GOT3 (cell line): ENCODE data around the gene LAGE3.
A peak's percentile ranks its signal among the peaks of the same experiment; 100 is the strongest.

Experiments
- DNase-seq: peaks from one replicate; lab custom pipeline; 2025; ENCODE audit warnings: mixed read lengths; lab: John Stamatoyannopoulos, UW

The LAGE3 gene

DNA sequence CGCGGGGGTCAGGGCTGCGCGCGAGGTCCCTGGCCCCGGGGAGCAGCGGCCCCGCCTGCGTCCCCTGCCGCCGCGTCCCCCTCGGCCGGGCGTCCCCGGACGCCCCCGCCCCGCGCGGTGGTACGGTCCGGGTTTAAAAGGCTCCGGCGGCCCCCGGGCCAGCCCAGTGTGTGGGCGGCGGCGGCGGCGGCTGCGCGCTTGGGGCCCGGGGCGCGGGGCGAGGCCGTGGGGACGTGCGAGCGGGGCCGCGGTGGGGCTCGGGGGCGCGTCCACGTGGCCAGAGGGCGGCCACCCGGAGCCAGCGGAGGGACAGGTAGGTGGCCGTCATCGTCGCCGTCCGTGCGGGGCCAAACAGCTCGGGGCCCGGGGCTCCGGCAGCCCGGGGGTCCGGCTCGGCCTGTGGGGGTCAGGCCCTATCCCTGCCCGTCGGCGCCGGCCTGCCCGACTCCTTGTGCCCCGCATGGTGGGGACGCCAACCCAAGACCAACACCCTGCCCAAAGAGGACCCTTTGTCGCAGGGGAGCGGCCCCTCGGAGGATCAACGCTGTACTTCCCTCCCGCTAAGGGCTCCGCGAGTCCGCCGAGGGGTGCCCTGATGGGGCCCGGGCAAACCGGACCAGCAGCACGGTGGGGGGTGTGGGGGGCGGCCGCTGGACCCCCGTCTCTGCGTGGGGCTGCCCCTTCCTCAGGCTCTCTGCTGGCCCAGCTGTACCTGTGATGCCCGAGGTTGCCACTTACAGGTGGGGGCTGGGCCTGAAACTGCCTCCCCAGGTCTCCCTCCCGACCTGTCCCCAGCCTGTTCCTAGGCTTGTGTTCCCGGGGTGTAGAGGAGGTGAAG lies 20.7 kb downstream of the LAGE3 start, which contains the start of gene PLXNA3:
PLXNA3 (plus strand) TSS at position 166 of the 838 bp plus-strand sequence. CDS start 1,903 bp downstream, outside the sequence.
- DNase-seq, result no peak

DNA sequence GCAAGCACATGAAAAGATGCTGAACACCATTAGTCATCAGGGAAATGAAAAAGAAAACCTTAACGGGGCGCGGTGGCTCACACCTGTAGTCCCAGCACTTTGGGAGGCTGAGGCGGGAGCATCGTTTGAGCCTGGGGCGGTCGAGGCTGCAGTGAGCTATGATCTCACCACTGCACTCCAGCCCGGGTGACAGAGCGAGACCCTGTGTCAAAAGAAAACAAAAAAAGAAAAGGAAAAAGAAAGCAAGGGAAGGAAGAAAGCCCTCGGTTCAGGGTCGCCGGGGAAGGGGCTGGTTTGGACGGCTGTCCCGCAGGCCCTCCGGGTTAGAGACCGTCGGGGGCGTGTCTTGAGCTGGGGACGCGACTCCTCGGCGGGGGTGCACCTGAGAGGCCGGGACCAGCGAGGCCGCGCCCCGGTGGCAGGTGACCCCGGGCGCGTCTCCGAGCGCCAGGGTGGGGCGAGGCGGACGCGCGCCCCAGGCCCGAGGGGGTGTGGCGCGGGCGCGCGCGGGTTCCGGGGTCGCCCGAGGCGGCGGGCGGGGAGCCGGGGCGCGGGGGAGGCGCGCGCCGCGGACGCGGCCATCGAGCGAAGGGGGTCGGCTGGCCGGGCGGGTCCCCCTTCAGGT lies 21.5 kb downstream of the LAGE3 start:
- no peak for DNase-seq

DNA sequence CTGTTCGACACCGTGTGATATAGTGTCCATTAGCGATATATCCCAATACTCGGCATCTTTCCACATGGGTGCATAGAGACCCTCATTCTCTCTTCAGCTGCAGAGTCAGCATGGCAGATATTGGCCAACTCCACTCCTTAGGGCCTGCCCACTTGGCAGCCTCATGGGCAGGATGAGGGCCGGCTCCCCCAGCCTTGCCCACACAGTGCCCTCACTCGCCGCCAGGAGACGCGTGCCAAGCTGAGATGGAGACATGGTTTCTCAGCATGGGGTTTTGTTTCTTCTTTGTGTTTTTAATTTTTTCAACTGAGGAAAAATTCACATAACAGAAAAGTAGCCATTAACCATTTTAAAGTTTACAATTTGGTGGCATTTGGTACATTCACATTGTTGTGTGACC lies 26.3 kb downstream of the LAGE3 start:
- DNase-seq, result no peak

DNA sequence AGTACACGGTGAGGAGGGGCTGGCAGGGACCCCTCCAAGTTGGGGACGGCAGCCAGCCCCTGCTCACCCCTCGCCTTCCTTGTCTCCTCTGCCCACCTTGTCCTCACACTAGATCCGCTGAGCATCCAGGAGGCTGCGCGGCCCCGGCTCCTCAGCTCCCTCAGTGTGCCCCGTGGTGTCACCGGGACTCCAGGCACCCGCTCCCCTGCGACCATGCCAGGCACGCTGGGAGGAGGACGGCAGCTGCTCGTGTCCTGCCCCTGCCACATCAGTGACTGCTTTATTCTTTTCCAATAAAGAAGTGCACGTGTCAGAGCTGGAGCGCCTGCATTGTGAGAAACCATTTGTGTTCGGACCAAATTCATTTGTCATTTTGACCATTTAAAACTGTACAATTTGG lies 28.8 kb downstream of the LAGE3 start:
- DNase-seq, result no peak

DNA sequence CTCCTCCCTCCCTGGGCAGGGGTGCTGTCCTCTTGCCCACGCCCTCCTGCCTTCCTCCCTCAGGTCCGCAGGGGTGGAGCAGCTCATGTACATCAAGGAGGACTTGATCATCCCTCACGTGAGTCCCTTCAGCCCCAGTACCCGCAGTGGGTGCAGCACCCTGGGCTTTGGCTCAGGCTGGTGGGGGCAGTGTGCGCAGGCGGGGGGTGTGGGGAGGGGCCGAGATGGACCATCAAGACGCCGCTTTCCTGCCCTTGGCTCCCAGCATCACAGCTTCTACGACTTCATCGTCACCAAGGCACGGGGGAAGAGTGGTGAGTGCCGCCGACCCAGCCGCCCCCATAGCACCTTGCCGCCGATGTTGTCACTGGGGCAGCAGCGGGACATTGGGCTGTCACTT lies 29.5 kb downstream of the LAGE3 start:
- no peak for DNase-seq

DNA sequence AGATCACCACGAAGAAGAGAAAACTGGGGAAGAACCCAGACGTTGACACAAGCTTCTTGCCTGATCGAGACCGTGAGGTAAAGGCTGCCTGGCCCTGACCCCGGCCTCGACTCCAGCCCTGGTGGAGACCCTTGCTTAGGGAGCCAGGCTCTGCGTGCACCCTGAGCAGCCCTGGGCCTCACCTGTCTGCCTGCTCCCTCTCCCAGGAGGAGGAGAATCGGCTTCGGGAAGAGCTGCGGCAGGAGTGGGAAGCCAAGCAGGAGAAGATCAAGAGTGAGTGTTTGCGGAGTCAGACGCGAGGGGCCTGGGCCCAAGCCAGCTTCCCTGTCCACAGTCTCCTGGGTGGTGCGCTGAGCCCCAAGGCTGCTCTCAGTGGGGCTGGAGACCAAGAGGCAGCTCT lies 30.6 kb downstream of the LAGE3 start:
- DNase-seq, result no peak

DNA sequence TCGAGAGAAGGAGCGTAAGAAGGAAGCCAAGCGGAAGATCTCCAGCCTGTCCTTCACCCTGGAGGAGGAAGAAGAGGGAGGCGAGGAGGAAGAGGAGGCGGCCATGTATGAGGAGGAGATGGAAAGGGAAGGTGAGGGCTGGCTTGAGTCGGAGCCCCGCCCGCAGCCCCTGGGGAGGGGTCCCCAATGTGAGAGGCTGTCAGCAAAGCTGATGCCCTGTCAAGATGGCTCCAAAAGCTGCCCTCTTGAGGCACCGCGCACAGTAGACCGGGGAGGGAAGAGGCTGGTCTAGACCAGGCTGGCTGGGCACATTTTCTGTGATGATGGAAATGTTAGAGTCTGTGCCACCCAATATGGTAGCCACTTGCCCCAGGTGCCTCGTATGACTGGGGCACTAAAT lies 32.7 kb downstream of the LAGE3 start:
- no peak for DNase-seq

DNA sequence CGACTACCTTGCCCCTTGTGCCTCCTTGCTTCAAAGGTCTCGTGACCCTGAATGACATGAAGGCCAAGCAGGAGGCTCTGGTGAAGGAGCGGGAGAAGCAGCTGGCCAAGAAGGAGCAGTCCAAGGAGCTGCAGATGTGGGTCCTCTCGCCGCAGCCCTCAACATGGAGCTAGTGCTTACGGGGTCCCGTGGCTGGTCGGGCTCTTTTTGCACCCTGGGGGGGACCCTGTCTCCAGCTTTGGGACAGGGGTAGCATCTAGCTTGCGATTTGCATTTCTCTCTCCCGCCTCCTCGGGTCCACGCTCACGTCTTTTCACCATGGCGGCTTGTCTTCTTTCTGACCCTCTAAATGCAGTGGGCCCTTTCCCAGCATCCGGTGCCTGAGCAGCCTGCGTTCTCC lies 33.3 kb downstream of the LAGE3 start:
- DNase-seq, result no peak

DNA sequence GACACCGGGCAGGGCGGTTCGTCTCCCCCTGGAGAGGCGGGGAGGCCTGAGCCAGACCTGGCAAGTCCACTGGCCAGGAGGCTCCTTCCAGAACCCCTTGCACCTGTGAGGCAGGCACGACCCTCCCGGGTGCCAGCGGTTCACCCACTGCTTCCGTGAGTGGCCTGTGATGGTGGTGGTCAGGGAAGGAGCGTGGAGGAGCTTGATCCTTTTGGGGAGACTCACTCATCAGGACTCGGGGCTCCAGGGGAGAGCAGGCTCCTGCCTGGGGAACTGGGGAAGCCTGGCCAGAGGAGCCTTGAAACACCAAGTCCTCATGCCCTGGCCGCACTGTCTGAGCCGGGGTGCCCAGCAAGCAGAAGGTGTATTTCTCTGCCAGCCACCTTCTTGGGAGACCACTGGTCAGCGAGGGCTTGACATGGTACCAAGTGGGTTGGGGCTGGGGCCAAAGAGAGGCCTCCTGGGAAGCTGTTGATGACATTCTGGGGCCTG lies 34.3 kb downstream of the LAGE3 start:
- no peak for DNase-seq

DNA sequence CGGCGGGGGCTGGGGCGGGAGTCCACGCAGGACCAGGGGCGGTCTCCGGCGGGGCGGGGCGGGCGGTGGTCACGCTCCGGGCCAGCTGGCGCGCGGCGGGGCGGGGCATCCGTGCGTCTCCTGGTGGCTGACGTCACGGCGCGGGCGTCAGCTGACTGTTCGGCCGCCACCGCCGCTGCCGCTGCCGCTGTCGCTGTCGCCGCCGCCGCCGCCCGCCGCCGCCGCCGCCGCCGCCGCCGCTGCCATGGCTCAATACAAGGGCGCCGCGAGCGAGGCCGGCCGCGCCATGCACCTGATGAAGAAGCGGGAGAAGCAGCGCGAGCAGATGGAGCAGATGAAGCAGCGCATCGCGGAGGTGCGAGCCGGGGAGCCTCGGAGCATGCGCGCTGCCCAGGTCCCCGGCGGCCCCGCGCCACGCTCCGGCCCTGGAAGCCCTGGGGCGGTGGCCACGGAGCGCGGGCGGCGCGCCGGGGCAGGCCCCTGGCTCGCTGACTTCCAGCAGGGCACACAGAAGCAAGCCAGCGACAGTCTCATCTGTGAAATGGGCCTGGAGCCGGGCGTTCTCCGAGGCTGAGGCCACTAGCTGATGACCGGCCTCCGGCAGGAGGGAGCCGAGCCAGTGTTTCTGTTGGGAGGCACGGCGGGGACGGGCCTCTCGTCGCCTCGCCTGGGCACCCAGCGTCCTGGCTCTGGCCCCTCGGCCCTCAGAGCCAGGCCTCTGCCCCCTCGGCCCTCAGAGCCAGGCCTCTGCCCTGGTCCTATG lies 34.9 kb downstream of the LAGE3 start, which contains the start of gene FAM50A:
FAM50A (plus strand) TSS at position 150 of the 763 bp plus-strand sequence; CDS start at position 245, 95 bp downstream.
- DNase-seq, result peak; percentile 33

DNA sequence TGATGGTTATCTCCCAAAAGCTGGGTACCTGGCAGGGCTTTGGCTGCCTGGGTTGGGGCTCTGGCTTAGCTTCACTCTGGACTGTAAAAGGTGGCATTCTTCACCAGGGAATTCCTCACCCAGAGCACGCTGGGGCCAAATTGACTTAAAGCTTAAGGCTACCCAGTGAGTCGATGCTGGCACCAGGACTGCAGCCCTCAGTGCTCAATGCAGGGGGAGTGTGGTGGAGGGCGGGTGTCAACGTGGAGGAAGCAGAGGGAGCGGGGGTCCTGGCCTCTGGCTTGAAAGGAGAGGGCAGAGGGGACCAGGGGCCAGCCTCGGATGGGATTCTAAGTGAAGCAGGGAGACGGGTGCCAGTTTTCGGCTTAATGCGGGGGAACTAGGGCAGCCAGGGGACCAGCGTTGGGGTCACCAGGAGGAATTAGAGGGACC lies 35.6 kb downstream of the LAGE3 start:
- DNase-seq, result no peak

DNA sequence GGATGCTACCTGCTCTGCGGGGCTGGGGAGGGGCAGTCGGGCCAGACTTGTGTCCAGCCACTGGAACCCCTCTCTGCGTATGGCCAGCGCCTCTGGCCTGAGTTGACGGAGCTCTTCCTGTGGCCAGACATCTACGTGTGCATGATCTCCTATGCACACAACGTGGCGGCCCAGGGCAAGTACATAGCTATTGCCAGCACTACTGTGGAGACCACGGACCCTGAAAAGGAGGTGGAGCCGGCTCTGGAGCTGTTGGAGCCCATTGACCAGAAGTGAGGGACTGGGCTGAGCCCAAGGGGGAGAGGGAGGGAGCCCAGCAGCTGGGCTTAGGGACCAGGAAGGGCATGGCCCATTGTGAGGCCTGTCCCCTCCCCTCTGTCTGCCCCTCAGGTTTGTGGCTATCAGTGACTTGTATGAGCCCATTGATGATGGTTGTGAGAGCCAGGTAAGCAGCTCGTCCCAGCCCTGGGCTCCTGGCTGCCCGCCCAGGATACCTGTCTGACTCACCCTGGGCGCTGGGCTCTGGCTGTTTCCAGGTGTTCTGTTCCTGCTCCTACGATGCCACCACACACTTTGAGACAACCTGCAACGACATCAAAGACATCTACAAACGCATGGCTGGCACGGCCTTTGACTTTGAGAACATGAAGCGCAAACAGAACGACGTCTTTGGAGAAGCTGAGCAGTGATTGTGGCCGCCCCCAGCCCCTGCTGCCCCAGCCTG lies 36.9 kb downstream of the LAGE3 start:
- no peak for DNase-seq

DNA sequence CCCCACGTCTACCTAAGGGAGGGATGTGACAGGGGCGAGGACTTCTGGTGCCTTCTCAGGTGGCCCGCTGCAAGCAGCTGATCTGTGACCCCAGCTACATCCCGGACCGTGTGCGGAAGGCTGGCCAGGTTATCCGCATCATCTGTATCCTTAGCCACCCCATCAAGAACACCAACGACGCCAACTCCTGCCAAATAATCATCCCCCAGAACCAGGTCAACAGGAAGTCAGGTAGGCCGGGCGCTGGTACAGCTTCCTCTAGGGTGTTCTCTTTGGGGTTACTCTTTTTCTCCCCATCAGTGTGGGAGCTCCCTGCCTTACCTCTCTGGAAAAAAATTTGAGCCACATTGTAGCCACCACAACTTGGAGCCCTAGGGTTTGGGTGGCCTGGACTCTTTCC lies 37.5 kb downstream of the LAGE3 start:
- no peak for DNase-seq

DNA sequence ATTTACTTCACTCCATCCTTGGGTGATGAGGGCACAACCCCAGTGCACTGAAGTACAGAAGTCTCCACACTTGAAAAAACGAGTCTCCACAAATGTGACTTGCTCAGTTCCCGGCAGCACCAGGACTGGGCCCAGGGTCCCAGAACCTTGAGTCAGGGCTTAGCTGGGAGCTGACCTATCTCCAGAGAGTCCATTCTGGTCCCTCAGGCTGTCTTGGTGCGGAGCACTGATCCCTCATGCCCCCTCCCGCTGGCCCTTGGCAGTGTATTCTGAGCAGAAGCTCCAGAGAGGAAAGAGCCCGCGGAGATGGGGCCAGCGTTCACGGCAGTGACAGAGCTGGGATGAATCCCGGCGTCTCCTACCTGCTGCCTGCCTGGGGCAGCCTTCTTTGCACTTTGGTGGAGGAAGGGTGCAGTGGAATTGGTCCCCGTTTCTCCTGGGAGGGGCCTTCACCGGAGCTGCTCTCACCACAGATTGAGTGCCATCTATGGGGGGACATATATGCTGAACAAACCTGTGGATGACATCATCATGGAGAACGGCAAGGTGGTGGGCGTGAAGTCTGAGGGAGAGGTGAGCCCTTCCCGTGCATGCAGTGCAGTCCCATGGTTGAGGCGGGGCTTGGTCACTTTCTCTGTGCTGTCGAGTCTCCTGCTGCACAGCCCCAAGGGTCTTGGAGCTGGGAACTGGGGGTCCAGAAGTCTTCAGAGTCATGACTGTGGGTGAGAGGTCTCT lies 38.3 kb downstream of the LAGE3 start:
- no peak for DNase-seq

DNA sequence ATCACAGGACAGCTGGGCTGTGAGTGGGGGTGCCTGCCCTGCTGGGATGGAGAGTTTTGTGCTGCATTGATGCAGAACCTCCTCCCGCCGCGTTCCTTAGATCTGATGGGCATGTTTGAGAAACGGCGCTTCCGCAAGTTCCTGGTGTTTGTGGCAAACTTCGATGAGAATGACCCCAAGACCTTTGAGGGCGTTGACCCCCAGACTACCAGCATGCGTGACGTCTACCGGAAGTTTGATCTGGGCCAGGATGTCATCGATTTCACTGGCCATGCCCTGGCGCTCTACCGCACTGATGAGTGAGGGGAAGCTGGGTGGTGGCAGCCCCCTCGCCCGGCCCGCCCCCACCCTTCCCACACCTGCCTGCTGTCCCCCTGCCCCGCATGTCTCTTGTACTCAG lies 39.2 kb downstream of the LAGE3 start:
- DNase-seq, result no peak

DNA sequence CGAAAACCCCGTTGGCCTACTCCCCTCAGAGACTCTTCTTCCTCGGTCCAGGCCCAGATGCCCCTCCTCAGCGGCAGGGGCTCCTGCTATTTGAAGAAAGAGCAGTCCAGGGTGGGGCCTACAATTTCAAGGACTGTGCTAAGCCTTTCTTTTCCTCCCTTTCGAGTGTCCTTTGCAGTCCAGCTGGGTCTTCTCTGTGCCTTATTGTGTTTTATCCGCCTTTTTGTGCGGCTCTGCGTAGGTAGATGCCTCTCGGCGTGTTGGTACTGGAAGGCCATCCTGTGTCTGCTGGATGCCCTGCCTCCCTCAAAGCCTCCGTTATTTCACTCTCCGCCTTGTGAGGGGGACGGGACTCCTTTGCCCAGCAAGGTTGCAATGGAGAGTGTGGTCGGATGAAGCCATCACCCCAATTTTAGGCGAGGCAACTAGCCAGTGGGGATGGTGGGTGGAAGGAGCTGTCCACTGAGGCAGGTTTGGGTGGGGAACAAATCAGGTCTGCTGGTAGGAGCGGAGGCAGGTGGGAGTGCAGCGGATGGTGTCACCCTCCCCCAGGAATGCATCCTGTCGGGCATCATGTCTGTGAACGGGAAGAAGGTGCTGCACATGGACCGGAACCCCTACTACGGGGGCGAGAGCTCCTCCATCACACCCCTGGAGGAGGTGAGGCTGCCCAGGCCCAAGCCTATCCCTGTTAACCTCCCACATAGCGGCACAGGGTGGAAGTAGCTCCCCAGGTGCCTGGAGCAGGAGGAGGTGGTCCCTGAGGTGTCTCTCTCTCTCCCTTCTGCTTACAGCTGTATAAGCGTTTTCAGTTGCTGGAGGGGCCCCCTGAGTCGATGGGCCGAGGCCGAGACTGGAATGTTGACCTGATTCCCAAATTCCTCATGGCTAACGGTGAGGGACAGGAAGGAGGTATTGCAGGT lies 40.8 kb downstream of the LAGE3 start:
- DNase-seq, result no peak

DNA sequence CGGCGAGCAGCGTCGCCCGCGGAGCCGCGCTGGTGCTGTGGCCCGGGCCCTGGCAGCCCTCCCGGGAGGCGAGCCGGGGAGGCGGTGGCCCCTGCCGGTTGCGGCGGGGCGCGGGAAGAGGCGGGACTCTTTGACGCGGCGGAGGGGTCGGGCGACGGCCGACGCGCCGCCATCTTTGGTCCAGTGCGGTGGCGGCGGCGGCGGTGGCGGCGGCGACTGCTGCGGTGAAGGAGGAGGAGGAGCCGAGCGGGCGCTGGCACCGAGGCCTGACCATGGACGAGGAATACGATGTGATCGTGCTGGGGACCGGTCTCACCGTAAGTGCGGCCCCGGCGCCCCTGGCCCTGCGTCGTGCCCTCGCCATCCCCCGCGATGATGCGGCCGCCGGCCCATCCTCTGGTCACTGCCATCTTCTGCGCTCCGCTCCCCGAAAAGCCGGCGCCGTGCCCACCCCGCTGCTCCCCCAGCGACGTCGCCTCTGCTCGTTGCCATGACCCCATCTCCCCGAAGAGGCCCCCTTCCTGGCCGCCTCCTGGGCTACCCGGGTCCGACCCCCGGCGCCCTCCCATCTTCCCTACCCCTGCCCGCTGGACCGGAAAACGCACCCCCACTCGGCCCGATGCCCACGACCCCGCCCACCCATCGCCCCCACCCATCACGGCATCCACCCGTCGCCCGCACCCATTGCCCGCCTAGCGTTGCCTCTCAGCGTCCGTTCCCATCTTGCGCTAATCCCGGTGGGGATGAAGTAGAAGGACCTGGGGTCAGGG lies 41.9 kb downstream of the LAGE3 start, which contains the start of gene GDI1:
GDI1 (plus strand) TSS at position 172 of the 770 bp plus-strand sequence; CDS start at position 273, 101 bp downstream.
- no peak for DNase-seq

DNA sequence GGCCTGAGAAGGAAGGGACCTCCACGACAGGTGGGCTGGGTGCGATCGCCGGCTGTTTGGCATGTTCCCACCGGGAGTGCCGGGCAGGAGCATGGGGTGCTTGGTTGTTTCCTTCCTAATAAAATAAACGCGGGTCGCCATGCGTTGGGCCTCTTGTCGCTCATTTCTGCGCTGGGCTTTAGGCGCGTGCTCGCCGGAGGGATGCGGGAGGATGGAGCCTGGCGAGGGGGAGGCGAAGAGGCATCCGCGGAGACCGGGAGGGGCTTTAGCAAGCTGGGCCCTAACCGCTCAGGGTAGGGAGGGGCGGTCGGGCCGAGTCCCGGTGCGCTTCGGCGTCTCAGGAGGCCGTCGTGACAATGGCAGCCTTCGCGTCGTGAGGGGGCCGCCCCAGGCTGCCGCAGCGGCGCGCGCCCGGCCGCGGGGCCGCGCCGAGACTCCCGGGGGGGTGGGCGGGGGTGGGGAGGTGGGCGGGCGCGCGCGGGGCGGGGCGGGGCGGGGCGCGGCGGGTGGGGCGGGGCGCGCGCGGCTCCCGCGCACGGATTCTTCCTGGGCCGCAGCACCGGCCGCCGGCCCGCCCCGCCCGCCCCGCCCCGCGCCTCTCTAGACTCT lies 42.6 kb downstream of the LAGE3 start:
- no peak for DNase-seq
